Left renal pelvis (tissue), 4 donors: ENCODE results near the gene CAPN15. TPM values are rescaled to one million over a fixed set of nuclear protein-coding genes. Genes with fewer than 3 reads are reported as not detected.
"Not testable (repeated sequence)": the region's sequence is repeated elsewhere in the genome, so short reads cannot be mapped to it uniquely, and the experiment has no call there.

Experiments used
- DNase-seq, 4 donors: peaks; one replicate each; pipeline ENCODE4 v3.0.0-alpha.2; 2013; ENCODE audit warnings: low read depth in 4 of 4, low spot score in 3 of 4
- polyA plus RNA-seq, 4 donors: library from polyadenylated mRNA; unstranded; fragments of 120-200 nt; gene quantifications; one replicate each; pipeline ENCODE4 v1.2.1, GENCODE V29; 2013; ENCODE audit not compliant: insufficient read length in 4 of 4

CAPN15 gene
- polyA plus RNA-seq, 4 donors, result 16.2 to 36.6 (median 23.5) TPM

DNA sequence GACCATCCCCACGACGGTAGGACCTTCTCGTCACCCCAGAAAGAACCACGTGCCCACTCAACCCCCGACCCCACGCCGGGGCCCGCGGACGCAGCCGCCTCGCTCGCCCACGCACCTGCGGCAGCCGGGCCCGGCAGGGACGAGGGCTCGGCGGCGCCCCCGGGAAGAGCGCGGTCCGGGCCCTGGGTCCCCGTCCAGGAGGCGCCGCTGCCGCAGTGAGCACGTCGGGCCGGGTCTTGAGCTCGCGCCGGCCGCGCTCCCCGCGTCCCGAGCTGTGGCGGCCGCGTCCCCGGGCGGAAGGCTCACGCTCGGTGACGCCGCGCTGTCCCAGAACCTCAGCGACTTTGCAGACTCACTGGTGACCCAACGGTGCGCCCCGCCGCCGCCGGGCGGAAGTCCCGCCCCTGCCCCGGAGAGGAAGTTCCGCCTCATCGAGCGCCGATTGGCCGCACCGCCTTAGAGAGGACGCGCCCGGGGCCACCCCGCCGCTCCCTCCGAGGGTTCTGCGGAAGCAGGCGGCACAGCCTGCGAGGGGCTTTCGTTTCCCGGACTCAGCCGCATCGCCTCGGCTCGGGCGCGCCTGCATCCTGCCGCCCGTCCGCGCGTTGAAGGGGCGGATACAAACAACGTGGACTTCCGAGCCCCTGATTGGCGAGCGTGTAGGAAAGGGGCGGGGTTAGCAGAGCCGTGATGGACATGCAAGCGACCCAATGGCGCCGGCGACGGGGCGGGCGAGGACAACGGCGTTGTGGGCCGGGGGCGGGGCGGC lies 61.6 kb downstream of the CAPN15 start:
- peak; percentile 91 to 94 (median 92) for DNase-seq

DNA sequence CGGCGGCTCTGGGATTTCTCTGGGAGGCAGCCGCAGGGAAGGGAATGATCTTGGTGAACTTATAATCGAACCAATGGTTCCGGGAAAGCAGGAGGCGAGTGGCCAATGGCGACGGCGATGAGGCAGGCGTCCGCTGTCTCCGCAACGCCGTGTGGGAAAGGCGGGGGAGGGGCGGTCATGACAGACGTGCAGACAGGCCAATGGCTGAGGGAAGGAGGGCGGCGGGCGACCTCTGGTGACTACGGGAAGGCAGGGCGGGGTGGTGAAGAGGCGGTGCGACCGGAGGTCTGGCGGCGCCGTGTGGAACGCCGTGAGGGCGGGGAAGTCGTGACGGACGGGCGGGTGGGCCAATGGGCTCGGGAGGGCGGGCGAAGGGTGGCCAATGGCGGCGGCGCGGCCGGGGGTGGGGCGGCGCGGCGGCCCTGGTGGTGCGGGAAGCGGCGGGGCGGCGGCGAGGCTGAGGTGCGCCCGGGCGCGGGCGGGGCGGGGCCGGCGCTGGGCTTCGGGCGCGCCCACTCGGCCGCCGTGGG lies 62.2 kb downstream of the CAPN15 start, which contains the start of gene RAB40C:
TSS of gene RAB40C (plus strand) at position 409 of the 530 bp plus-strand sequence. CDS start 226 bp downstream, outside the sequence.
- peak; percentile 93 to 98 (median 94) for DNase-seq

DNA sequence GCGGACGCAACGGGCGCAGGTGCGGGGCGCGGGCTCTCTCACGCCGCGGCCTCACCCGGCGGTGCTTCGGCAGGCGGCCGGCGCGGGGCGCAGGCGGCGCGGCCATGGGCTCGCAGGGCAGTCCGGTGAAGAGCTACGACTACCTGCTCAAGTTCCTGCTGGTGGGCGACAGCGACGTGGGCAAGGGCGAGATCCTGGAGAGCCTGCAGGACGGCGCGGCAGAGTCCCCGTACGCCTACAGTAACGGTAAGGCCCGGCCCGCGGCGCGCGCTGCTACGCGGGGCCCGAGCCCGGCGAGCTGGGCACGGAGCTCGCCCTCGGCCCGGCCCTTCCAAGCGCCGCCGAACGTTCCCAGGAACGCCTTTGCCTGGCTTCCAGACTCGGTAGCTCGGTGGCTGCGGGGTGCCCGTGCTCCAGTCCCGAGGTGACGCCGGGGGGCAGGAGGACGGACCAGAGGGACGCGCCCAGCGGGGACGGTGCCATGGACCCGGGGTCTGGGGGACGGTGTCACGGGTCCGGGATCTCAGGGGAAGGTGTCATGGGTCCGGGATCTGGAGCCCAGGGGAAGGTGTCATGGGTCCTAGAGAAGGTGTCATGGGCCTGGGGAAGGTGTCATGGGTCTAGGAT lies 62.8 kb downstream of the CAPN15 start:
- no peak for DNase-seq

DNA sequence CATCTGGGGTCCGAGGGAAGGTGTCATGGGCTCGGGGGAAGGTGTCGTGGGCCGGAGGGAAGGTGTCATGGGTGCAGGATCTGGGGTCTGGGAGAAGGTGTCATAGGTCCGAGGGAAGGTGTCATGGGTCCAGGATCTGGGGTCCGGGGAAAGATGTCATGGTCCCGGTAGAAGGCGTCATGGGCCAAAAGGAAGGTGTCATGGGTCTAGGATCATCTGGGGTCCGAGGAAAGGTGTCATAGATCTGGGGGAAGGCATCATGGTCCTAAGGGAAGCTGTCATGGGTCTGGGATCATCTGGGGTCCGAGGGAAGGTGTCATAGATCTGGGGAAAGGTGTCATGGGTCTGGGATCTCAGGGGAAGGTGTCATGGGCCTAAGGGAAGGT lies 63.3 kb downstream of the CAPN15 start:
- no peak for DNase-seq

DNA sequence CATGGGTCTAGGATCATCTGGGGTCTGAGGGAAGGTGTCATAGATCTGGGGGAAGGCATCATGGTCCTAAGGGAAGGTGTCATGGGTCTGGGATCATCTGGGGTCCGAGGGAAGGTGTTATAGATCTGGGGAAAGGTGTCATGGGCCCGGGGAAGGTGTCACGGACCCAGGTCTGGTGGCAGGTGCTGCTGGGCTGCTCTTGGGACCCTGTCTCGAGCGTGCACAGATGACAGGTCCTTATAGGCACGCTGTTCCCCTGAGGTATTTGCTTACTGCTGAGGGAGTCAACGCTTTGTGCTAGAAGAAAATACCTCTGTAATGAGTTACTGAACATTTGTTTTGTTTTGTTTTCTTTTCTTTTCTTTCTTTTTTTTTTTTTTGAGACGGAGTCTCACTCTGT lies 63.7 kb downstream of the CAPN15 start:
- no peak for DNase-seq

DNA sequence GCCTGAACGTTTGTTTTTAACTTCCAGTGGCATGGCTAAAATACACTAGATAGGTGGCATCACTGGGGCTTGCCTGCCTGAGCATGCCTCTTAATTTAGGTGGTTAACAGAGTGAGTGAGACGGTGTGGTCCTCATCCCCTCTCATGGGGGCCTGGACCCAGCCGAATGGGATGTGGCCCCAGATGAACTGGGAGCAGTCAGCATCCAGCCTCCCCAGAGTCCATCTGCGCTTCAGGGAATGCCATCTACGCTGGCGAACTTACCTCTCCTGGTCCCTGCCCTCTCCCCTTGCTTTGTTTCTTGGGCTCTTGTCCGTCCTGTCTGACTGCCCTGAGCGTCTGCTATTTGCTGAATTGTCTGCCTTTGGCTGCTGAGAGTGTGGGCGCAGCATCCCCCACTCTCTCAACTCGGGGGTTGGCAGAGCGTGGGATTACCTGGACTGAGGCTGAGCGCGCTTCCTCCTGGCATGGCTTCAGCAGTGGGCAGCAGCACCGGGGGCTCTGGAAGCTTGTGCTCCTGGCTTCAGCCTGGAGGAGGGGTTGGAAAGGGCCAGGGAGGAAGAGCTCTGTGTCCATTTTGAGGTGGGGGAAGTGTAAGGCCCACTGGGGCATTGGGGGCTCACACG lies 64.5 kb downstream of the CAPN15 start:
- DNase-seq, result no peak

DNA sequence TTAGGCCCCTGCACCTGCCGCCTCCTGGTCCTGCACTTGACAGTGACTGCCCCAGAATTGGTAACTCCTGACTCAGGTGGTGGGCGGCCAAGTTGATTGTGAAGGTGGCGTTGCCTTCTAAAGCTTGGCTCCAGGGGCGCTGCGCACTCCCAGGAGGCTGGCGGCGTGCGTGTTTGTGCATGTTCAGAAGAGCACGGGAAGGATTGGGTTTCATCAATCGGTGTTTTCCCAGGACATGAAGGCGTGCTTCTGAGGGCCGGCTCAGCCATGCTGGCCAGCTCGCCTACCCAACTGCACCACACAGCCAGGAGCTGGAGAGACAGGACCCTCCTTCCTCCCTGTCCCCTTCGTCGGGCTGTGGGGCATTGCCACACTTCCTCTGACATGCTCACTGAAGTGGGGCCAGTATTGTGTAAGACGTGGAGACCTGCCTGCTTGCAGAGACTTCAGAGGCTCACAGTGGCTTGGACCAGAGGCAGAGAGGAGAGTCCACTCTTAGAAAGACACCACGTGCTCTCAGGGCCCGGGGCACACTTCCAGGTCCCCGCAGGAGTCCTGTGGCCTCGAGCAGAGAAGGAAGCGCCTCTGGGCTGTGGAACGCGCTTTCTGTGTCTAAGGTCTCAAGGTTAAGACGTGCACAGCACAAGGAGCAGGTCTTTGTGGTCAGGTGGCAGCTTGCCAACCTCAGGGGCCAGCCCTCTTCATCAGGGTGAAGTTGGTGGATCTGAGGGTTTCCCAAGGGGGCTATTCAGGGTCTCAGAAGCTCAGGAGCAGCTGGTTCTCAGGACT lies 65.2 kb downstream of the CAPN15 start:
- DNase-seq, result no peak

DNA sequence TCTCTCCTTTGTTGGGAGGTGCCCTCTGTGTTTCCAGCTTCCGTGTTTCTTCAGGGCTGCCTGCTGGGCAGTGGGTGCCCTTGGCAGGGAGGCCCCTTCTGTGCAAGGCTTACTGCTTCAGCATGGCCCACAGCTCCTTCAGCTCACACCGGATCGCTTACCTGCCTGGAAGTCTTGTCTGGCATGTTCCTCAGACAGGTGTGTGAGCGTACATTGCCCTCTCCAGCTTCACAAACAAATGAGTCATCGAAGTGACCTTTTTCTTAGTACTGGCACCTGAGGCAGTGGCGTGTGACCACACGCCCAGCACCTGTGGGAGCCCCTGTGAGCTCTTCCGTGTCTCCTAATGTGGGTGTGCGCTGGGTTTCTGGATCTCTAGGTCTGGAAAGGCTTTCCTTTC lies 65.9 kb downstream of the CAPN15 start:
- no peak for DNase-seq

DNA sequence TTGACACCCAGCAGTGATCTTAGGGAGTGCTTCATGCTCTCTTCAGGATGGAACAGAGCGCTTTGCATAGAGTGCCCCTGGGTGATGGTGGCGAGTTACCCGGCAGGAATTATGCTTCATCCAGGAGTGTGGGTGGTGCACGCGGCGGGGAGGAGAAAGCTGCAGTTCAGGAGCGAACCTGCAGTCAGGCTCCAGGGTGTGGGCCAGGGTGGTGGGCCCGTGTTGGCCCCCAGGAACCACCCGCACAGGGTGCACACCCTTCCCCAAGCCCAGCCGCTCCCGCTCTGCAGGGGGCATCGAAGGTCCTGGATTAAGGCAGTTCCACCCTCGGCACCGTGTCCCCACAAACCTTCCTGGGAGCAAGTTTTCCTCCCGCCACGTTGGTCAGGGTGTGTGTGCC lies 66.3 kb downstream of the CAPN15 start:
- DNase-seq, result no peak

DNA sequence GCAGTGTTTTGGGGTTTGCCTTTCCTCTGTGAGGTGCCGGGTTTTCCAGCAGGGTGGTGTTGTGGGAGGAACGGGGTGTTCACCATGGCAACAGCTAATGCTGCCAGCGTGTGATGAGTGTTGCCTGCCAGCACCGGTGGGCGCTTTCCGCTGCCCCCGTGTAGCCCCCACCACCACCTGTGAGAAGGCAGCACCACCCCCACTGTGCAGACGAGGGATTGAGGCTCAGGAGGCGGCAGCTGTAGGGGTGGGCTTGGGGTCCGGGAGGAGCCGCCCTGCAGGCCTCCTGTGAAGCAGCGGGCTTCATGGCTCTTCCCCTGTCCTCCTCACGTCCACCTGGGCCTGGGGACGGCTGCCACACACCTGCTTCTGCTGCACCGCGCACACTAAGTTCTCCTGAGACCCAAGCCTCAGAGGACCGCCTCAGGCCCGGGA lies 67.6 kb downstream of the CAPN15 start:
- no peak for DNase-seq

DNA sequence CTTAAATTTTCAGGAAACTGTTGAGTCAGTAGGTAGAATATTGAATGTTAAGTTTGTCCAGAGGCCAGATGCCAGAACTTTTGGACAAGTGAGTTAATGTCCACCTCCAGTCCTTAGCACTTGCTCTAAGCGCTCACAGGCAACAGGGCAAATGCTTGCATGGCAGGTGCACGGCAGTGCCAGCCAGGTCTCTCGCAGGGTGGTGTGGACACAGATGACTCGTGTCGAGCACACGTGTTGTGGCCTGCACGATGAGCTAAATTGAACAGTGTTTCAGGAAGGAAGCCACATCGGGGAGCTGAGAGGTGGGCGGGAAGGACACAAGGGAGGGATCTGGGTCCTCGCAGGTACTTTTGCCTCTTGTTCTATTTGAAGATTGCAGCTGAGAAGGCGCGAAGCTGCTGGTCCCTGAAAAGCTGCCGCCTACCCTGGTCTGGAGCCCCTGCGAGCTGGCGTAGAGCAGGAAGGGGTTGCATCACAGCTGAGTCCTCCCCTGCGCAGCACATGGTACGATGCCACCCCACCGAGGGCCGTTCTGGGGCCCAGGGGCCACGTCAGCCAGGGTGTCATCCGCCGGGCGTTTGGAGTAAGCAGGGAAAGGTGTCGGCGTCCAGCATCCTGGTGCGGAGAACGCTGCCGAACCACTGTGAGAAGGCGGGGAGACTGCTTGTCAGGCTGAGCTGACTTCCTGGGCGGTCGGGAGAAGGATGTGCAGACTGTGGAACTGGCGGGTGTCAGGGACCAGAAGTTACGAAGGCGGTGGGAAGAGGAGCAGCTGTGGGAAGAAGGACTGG lies 68.6 kb downstream of the CAPN15 start:
- DNase-seq, result no peak

DNA sequence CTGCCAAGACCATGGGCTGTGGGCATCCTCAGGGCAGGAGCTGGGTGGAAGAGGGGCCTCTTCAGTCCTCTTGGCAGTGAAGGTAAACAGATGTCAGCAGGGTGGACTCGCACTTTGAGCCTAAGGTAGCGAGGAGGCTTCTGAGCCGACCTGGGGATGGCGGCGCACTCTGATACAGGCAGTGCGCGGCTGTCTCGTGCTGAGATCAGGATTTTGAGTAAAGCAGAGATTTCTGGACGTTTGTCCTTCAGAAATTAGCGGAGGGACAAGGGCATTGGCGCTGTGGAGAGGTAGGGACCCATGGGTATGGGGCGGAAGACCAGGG lies 69.2 kb downstream of the CAPN15 start:
- DNase-seq, result no peak

DNA sequence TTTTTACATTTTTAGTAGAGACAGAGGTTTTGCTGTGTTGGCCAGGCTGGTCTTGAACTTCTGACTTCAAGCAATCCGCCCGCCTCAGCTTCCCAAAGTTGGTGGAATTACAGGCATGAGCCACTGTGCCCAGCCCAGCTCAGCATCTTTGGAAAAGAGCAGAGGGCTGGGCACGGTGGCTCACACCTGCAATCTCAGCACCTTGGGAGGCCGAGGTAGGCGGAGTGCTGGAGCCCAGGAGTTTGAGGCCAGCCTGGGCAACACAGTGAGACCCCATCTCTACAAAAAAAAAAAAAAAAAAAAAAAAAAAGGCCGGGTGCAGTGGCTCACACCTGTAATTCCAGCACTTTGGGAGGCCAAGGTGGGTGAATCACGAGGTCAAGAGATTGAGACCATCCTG lies 70.1 kb downstream of the CAPN15 start:
- DNase-seq, result not testable (repeated sequence)

DNA sequence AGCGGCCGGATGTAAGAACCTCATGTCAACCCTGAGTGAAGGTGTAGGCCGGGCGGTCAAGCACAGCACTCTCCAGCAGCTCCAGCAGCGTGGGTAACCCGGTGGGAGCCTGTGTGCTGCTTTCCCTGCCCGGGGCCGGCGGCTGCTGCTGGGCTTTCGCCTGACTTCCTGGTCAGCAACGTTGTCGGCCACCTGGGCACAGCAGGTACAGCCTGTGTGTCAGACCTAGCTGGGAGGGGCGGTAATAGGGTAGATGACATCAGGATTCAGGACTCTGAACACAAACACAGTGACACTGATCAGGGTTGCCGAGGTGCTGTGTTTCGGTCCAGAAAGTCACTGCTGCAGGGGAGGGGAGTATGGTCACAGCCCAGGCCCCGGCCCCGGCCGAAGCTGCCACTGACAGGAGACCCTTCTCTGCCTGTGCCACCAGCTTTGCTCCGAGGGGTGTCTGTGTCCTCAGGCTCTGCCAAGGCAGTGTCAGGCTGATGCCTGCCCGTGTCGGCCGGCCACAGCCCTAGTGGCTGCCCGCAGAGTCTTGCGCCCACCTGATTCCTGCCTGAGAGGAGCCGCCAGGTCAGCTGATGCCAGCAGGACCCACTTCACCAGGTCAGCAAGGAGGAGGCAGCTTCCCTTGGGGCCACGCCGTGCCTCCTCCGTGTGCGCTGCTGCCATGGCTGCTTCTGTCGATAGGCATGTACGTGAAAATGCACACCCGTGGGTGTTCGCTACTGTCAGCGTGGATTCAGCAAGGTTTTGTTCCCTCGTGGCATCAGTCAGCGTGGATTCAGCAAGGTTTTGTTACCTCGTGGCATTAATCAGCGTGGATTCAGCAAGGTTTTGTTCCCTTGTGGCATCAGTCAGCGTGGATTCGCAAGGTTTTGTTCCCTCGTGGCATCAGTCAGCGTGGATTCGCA lies 71.6 kb downstream of the CAPN15 start:
- DNase-seq, result no peak

DNA sequence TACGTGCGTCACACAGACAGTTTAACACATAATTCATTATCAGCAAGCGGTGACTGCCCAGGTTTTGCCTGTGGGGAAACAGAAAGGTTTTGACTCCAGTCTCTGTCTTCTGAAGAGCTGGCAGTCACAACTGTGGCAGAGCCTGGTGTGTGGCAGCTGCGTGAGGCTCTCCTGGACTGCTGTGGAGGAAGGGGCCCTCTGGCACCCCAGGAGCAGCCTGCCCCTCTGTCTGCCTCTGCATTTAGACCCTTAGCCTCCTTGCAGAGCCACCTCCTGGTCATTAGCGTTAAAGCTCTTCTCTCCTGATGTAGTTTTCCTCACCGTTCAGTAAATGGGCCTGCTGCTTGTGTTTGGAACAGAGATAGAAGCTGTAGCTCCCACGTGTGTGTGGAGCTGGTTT lies 73.3 kb downstream of the CAPN15 start:
- no peak for DNase-seq

DNA sequence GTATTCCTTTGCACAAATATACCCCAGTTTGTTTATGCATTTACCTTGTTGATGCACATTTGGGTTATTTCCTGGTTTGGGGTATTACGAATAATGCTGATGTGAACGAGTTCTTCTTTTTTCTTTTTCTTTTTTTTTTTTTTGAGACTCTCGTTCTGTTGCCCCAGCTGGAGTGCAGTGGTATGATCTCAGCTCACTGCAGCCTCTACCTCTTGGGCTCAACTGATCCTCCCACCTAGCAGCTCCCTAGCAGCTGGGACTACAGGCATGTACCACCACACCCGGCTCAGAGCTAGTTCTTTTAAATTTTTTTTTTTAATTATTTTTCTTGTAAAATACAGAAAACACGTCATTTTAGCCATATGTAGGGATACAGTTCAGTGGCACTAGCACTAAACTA lies 76.4 kb downstream of the CAPN15 start:
- no peak for DNase-seq
